ENCODE data around the gene WNT3. TPM values are rescaled to one million over a fixed set of nuclear protein-coding genes. Genes with fewer than 3 reads are reported as not detected.

WNT3 gene
- total and polyA plus RNA-seq, 10 of the 15 experiments (the other 5 are each of a cell fraction or from before 2014, with no cell fraction given): 0.01 to 0.03 TPM; not detected in 8

DNA sequence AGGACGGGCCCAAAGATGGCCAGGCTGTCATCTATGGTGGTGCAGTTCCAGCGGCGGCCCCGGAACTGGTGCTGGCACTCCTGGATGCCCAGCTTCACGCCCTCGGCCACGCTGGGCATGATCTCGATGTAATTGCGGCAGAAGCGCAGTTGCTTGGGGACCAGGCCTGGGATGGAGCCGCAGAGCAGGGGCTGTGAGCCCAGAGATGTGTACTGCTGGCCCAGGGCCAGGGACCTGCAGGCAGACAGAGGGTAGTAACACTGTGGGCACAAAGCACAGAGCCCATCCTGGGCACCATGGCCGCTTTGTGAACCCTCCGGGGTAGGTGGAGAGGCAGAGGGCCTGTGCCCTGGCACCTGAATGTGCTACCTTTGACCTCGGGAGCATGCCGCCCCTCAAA is 44.8 kb downstream of the WNT3 start:
- Histone ChIP-seq H3K27me3 (replicated peaks in 1 of 2; ENCODE audit: control insufficient read depth in 2 of 2, insufficient read depth in 2 of 2, low read length in 1 of 2) (peaks cover 10 to 14% of the 10 kb centered on the region in 2 experiments; a peak in 3 of 4 replicates), H3K4me1 (ENCODE audit: control insufficient read depth, insufficient read depth, low read length) (0 out of 2 replicates have a peak, but pooled peaks cover 4% of the 10 kb centered on the region), H3K9ac (ENCODE audit: control insufficient read depth, insufficient read depth, low read length) (no peak overlapping the region), H3K36me3 (ENCODE audit: control insufficient read depth in 2 of 2, insufficient read depth in 2 of 2, low read length in 1 of 2) (no peaks in the 10 kb centered on the region), H3K27ac (ENCODE audit: control insufficient read depth, insufficient read depth) (no peak overlapping the region), H2AFZ (ENCODE audit: control insufficient read depth, low read depth, low read length) (no peak overlapping the region), H4K20me1 (ENCODE audit: control insufficient read depth, insufficient read depth) (no peaks in the 10 kb centered on the region), H3K4me2 (ENCODE audit: control insufficient read depth, insufficient read depth) (no peak overlapping the region), H3K4me3 (no peak overlapping the region), H3K79me2 (ENCODE audit: control insufficient read depth, insufficient read depth, low read length) (no peaks in the 10 kb centered on the region), H3K9me3 (replicated peaks; ENCODE audit: control insufficient read depth, insufficient read depth, low read length) (no peaks in the 10 kb centered on the region)
- ChIA-PET RAD21 (ENCODE audit: unreplicated experiment) (no interaction called here), POLR2A (no interaction called here), SMC1A (ENCODE audit: uncharacterized antibody, unreplicated experiment) (no interaction called here), CTCF (no interaction called here)
- 81% methylated on average over 11 of the region's 15 CpGs for WGBS (ENCODE audit: insufficient coverage, insufficient replicate concordance, low lambda C conversion rate, missing lambda C conversion rate)
- in situ Hi-C loops (cut with MboI) (no loop called here), intact Hi-C loops (cut with micrococcal nuclease; ENCODE audit: unreplicated experiment) (loop anchor here (10.0 kb wide), 1 partner anchor 71 kb away; no protein-coding TSS in a partner anchor)
- FAIRE-seq: no peak
- no peak for ATAC-seq
- no TSS peak for BruUV-seq (replicated peaks)
- TF ChIP-seq, protein P1, sequence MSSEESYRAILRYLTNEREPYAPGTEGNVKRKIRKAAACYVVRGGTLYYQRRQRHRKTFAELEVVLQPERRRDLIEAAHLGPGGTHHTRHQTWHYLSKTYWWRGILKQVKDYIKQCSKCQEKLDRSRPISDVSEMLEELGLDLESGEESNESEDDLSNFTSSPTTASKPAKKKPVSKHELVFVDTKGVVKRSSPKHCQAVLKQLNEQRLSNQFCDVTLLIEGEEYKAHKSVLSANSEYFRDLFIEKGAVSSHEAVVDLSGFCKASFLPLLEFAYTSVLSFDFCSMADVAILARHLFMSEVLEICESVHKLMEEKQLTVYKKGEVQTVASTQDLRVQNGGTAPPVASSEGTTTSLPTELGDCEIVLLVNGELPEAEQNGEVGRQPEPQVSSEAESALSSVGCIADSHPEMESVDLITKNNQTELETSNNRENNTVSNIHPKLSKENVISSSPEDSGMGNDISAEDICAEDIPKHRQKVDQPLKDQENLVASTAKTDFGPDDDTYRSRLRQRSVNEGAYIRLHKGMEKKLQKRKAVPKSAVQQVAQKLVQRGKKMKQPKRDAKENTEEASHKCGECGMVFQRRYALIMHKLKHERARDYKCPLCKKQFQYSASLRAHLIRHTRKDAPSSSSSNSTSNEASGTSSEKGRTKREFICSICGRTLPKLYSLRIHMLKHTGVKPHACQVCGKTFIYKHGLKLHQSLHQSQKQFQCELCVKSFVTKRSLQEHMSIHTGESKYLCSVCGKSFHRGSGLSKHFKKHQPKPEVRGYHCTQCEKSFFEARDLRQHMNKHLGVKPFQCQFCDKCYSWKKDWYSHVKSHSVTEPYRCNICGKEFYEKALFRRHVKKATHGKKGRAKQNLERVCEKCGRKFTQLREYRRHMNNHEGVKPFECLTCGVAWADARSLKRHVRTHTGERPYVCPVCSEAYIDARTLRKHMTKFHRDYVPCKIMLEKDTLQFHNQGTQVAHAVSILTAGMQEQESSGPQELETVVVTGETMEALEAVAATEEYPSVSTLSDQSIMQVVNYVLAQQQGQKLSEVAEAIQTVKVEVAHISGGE (CRISPR knock-in tag; IDR thresholded peaks at IDR 0.05): no peak
- no peak for TF ChIP-seq ZNF687 (IDR thresholded peaks at IDR 0.05)
- TF ChIP-seq ATF7 (IDR thresholded peaks at IDR 0.05; ENCODE audit: low read depth): no peak
- no peak for TF ChIP-seq ZNF622 (IDR thresholded peaks at IDR 0.05)
- TF ChIP-seq STAT3 (IDR thresholded peaks at IDR 0.05; ENCODE audit: low read depth, low read length): no peak
- TF ChIP-seq BHLHE40 (IDR thresholded peaks at IDR 0.05; ENCODE audit: borderline replicate concordance in 1 of 2, low read depth in 2 of 2, low read length in 1 of 2): no peak
- TF ChIP-seq RB1 (IDR thresholded peaks at IDR 0.05; ENCODE audit: borderline replicate concordance): no peak
- DNase-seq (ENCODE audit: low read depth, low spot score): no peak

All from GM12878 (cell line).